Kidney epithelial cell (primary cell): Measurements from ENCODE around the gene ESRRA. TPM values are rescaled to one million over a fixed set of nuclear protein-coding genes. Genes with fewer than 3 reads are reported as not detected.

Source experiments
- DNase-seq: peaks from one replicate; pipeline ENCODE4 v3.0.0-alpha.2; 2010; ENCODE audit warnings: low read depth
- H3K27me3 ChIP-seq: 2 replicates; pipeline ENCODE4 v1.6.0; 2011; ENCODE audit warnings: low read length; ENCODE audit not compliant: control insufficient read depth, insufficient read depth
- H3K36me3 ChIP-seq: 2 replicates; pipeline ENCODE4 v1.5.1; 2011; ENCODE audit warnings: low read length; ENCODE audit not compliant: control insufficient read depth, insufficient read depth
- H3K4me3 ChIP-seq: 2 replicates; pipeline ENCODE4 v1.5.1; 2011; ENCODE audit warnings: low read depth, mild to moderate bottlenecking, control low read depth, low read length
- CTCF ChIP-seq: IDR thresholded peaks from 2 replicates; pipeline ENCODE4 v1.5.1; 2011; ENCODE audit warnings: mild to moderate bottlenecking, moderate library complexity, low read length, control low read depth, inconsistent platforms; ENCODE audit not compliant: insufficient read depth, poor library complexity, severe bottlenecking
- total RNA-seq: library from RNA; depleted of rRNA; stranded (reverse); fragments of >200 nt; gene quantifications from 2 replicates; pipeline ENCODE4 v1.2.3, GENCODE V29; 2015

ESRRA gene
- total RNA-seq, 1 donor from 2014 or later, result 54.3 TPM

DNA sequence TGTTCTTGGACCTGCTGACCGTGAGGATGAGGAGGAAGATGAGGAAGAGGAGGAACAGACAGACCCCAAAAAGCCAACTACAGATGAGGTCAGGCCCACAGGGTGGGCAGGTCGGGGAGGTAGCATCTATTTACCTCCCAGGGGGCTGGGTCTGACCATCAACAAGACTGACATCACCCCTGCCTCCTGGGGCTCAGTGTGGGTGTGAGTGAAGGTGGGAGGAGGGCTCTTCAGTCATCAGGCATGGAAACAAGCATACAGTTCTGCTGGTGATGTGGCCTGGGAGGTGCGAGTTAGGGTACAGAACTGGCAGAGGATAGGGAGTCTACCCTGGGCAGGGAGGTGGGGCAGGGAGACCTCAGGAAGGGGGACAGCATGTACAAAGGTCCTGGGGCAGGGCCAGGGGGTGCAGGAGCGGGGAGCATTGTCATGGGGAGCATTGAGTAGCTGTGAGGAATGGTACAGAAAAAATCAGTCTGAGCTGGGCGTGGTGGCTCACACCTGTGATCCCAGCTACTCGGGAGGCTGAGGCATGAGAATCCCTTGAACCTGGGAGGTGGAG is 45.1 kb upstream of the ESRRA start:
- no peak for TF ChIP-seq CTCF
- DNase-seq, result no peak
- Histone ChIP-seq H3K36me3 (peaks cover 2% of the 10 kb centered on the region), H3K4me3 (no peak overlapping the region), H3K27me3 (no peaks in the 10 kb centered on the region)

GRCh38 chr11:64261556-64262080 is 43.7 kb upstream of the ESRRA start:
- no peak overlapping the region for H3K4me3 ChIP-seq
- no peak for TF ChIP-seq CTCF
- no peaks in the 10 kb centered on the region for H3K27me3 ChIP-seq
- peaks cover 3% of the 10 kb centered on the region for H3K36me3 ChIP-seq
- DNase-seq, result no peak

GRCh38 chr11:64262271-64263002 is 42.9 kb upstream of the ESRRA start:
- peaks cover 3% of the 10 kb centered on the region for H3K36me3 ChIP-seq

GRCh38 chr11:64263021-64263946 is 42.0 kb upstream of the ESRRA start:
- DNase-seq, result no peak
- no peak overlapping the region for H3K4me3 ChIP-seq
- no peaks in the 10 kb centered on the region for H3K27me3 ChIP-seq
- TF ChIP-seq CTCF, result no peak
- peaks cover 3% of the 10 kb centered on the region for H3K36me3 ChIP-seq

More at GRCh38 chr11:64262271-64263002, 42.9 kb upstream of the ESRRA start:
- TF ChIP-seq CTCF, result no peak
- no peak for DNase-seq
- Histone ChIP-seq H3K27me3 (no peaks in the 10 kb centered on the region), H3K4me3 (no peak overlapping the region)

DNA sequence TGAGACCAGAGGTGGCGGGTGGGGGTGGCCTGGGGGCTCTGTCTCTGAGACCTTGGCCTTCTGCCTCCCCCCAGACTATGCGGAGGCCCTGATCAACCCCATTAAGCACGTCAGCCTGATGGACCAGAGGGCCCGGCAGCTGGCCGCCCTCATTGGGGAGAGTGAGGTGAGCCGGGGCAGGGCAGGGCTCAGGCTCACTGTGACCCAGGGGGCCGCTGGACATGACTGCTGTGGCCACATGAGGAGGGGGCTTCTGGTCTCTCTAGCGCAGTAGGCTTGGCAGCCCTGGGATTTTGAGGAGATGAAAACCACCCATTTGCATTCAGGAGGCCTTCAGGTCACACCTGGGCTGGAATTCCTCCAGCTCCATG is 41.4 kb upstream of the ESRRA start:
- H3K4me3 ChIP-seq, result no peak overlapping the region
- peaks cover 3% of the 10 kb centered on the region for H3K36me3 ChIP-seq
- TF ChIP-seq CTCF, result no peak
- no peaks in the 10 kb centered on the region for H3K27me3 ChIP-seq
- DNase-seq, result no peak
